H1 (cell line): ENCODE measurements around the gene CTNND2.

Experiments
- ATF3 ChIP-seq: IDR thresholded peaks from 2 replicates; pipeline ENCODE4 v1.6.1; 2011; ENCODE audit warnings: low read depth, mild to moderate bottlenecking, low read length; ENCODE audit not compliant: insufficient read depth
- CBX5 ChIP-seq: fragments of 300-800, 300-1000 bp; sonication (generic); IDR thresholded peaks from 2 replicates; pipeline ENCODE4 v1.7.1; 2016; ENCODE audit warnings: antibody characterized with exemption, low read length, low read depth
- GABPA ChIP-seq: IDR thresholded peaks from 2 replicates; pipeline ENCODE4 v1.6.1; 2011; ENCODE audit warnings: mild to moderate bottlenecking, low read length, moderate library complexity, borderline replicate concordance; ENCODE audit not compliant: insufficient read depth
- HDAC6 ChIP-seq: IDR thresholded peaks from one replicate; pipeline ENCODE4 v1.7.1; 2012; ENCODE audit warnings: low read depth, mild to moderate bottlenecking, inconsistent platforms, low read length, moderate library complexity
- POLR2A ChIP-seq, 2 experiments: IDR thresholded peaks; 1 replicate in 1 of 2; 2 replicates in 1 of 2; pipeline ENCODE4 v1.6.1; 2011; ENCODE audit warnings: low read depth in 2 of 2, low read length in 2 of 2, mild to moderate bottlenecking in 2 of 2; ENCODE audit errors: control extremely low read depth in 1 of 2
- RFX5 ChIP-seq: IDR thresholded peaks from 2 replicates; pipeline ENCODE4 v1.6.1; 2011; ENCODE audit warnings: low read depth, low read length, improper control_type of control experiment, borderline replicate concordance
- RXRA ChIP-seq: IDR thresholded peaks from 2 replicates; pipeline ENCODE4 v1.6.1; 2011; ENCODE audit warnings: low read depth, mild to moderate bottlenecking, low read length, moderate library complexity; ENCODE audit not compliant: insufficient read depth
- SP2 ChIP-seq: IDR thresholded peaks from 2 replicates; pipeline ENCODE4 v1.6.1; 2012; ENCODE audit warnings: mild to moderate bottlenecking, low read length, inconsistent platforms
- TAF1 ChIP-seq: IDR thresholded peaks from 2 replicates; pipeline ENCODE4 v1.6.1; 2011; ENCODE audit warnings: mild to moderate bottlenecking, low read depth, low read length
- ZNF274 ChIP-seq: IDR thresholded peaks from 2 replicates; pipeline ENCODE4 v1.7.0; 2012; ENCODE audit warnings: low read length, borderline replicate concordance; ENCODE audit errors: extremely low read depth
- TF ChIP-seq, protein P1 (sequence below), 3 experiments: IDR thresholded peaks; 1 replicate in 2 of 3; 2 replicates in 1 of 3; pipeline versions ENCODE4 v1.5.1 to v1.6.1; 2011; ENCODE audit warnings: low read length in 3 of 3, mild to moderate bottlenecking in 3 of 3, inconsistent platforms in 2 of 3, low read depth in 1 of 3, moderate library complexity in 1 of 3; ENCODE audit not compliant: insufficient read depth in 1 of 3; ENCODE audit errors: control extremely low read depth in 1 of 3

DNA sequence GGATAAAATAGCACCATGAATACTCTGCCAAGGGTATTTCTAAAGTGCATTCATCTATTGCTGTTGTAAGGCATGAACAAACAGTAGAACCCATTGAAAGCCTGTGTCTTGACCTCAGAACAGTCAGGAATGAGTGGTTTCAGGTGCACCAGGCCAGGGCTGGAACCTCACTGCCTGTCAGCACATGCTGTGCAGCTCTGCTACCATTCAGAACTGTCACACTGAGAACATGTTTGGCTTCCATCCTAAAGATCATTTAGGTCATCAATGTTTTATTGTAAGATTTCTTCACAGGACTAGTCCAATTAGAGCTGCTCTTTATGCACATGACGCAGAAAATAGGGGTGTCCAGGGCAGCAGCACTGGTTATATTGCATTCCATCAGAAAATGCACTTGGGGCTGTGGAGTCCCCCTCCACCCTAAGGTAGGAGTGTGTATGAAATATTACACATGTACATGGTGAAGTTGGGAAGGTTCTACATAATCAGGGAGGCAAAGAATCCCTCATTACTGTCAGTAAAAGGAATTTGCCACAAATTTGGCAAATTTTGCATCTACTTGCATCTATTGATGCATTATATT lies 408.0 kb downstream of the CTNND2 start:
- TF ChIP-seq TAF1 = no peak
- TF ChIP-seq GABPA = no peak
- no peak for TF ChIP-seq POLR2A (IDR thresholded peaks at IDR 0.05; ENCODE audit: control extremely low read depth in 1 of 2, low read depth in 2 of 2, low read length in 2 of 2)
- no peak for TF ChIP-seq SP2
- TF ChIP-seq RXRA = no peak
- TF ChIP-seq, protein P1, sequence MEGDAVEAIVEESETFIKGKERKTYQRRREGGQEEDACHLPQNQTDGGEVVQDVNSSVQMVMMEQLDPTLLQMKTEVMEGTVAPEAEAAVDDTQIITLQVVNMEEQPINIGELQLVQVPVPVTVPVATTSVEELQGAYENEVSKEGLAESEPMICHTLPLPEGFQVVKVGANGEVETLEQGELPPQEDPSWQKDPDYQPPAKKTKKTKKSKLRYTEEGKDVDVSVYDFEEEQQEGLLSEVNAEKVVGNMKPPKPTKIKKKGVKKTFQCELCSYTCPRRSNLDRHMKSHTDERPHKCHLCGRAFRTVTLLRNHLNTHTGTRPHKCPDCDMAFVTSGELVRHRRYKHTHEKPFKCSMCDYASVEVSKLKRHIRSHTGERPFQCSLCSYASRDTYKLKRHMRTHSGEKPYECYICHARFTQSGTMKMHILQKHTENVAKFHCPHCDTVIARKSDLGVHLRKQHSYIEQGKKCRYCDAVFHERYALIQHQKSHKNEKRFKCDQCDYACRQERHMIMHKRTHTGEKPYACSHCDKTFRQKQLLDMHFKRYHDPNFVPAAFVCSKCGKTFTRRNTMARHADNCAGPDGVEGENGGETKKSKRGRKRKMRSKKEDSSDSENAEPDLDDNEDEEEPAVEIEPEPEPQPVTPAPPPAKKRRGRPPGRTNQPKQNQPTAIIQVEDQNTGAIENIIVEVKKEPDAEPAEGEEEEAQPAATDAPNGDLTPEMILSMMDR (IDR thresholded peaks at IDR 0.05; ENCODE audit: control extremely low read depth in 1 of 3, insufficient read depth in 1 of 3, low read depth in 1 of 3, low read length in 3 of 3) = no peak
- TF ChIP-seq ZNF274 = no peak
- TF ChIP-seq HDAC6 = no peak
- TF ChIP-seq CBX5 = no peak
- no peak for TF ChIP-seq ATF3
- TF ChIP-seq RFX5 = no peak
